ENCODE measurements around the gene NUDCD3.

DNA sequence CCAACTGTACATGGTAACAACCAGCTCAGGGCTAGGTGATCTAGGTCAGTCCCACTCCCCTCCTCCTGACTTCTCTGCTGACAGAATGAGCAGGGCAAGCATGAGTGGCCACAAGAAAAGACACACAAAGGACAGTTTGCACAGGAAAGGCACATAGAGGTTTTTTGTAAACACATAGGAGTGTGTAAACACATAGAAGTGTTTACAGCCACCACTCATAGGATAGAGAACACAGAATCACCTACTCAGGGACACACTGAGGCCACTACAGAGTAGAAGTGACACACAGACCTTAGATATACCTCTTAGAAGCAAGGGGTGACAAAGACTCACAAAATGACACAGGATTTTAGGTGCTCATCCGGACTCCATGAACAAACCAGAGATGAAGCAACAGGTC is 19.0 kb downstream of the NUDCD3 start:
- TF ChIP-seq, protein P1, sequence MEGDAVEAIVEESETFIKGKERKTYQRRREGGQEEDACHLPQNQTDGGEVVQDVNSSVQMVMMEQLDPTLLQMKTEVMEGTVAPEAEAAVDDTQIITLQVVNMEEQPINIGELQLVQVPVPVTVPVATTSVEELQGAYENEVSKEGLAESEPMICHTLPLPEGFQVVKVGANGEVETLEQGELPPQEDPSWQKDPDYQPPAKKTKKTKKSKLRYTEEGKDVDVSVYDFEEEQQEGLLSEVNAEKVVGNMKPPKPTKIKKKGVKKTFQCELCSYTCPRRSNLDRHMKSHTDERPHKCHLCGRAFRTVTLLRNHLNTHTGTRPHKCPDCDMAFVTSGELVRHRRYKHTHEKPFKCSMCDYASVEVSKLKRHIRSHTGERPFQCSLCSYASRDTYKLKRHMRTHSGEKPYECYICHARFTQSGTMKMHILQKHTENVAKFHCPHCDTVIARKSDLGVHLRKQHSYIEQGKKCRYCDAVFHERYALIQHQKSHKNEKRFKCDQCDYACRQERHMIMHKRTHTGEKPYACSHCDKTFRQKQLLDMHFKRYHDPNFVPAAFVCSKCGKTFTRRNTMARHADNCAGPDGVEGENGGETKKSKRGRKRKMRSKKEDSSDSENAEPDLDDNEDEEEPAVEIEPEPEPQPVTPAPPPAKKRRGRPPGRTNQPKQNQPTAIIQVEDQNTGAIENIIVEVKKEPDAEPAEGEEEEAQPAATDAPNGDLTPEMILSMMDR (IDR thresholded peaks at IDR 0.05; ENCODE audit: low read depth, low read length, poor library complexity, severe bottlenecking): no peak
- no peak for TF ChIP-seq EZH2phosphoT487 (IDR thresholded peaks at IDR 0.05; ENCODE audit: borderline replicate concordance, low read length)
